Fibroblast of skin of right quadriceps (primary cell): ENCODE results near the gene PIEZO1.

Experiments used
- DNase-seq: peaks from one replicate; pipeline ENCODE4 v3.0.0-alpha.2; 2013

The PIEZO1 gene

DNA sequence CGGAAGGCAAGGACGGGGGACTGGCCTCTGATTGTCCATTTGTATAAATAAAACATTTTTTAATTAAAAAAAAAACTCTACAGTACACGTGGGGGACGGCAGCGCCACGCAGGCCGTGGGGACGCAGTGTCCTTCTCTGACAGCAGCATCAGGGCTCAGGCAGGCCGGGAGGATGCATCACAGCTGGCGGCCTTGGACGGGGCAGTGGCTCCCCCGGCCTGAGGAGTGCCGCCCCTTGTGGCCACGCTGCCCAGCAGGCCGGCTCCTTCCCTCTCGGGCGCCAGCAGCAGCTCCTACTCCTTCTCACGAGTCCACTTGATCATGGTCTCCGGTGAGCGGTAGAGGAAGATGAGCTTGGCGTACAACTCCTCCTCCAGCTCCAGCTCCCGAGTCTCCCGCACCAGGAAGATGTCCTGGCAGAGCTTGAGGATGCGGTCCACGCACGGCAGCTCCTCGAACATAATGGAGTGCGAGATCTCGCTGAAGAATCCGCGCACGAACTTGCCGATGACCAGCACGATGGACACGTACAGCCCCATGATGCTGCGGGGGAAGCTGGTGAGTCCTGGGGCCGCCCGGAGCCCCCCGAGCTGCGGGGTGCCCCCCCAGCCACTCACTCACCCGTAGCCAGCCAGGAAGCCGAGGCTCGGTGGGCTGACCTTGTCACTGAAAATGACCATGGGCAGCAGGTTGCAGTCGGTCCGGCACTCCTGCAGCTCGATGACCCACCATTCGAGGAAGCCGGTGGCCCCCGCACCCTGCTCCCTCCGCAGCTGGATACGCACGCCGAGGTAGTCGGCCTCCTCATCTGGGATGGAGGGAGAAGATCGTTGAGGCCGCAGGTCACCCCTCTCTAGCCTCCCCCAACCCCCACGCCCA, 69.5 kb downstream of the PIEZO1 start:
- no peak for DNase-seq

DNA sequence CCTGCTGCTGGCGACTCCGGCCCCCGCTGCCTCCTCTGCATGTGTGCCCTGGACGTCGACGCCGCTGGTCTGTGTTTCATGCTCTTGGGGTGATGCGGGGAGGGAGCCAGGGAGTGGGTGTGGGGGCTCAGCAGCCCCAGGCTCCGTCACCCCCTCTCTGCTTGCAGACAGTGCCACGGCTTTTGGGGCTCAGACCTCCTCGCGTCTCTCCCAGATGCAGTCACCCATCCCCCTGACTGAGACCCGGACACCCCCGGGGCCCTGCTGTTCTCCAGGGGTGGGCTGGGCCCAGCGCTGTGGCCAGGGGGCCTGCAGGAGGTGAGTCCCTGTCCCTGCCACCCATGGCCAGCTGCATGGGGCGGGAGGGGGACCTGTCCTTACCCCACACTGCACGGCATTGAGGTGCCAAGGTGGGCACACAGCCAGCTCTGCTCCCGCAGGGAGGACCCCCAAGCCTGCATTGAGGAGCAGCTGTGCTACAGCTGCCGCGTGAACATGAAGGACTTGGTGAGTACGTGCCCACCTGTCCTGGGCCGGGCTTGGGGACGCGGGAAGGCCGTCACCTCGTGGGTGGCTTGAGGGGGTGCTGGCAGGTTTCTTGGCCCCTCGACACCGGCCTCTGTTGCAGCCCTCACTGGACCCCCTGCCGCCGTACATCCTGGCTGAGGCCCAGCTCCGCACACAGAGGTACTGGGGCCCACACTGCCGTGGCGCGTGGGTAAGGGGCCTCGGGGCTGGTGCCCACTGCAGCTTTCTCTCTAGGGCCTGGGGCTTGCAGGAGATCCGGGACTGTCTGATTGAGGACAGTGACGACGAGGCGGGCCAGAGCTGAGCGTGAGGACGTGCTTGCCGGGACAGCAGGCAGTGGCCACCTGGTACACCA, 70.4 kb downstream of the PIEZO1 start:
- DNase-seq, result no peak

DNA sequence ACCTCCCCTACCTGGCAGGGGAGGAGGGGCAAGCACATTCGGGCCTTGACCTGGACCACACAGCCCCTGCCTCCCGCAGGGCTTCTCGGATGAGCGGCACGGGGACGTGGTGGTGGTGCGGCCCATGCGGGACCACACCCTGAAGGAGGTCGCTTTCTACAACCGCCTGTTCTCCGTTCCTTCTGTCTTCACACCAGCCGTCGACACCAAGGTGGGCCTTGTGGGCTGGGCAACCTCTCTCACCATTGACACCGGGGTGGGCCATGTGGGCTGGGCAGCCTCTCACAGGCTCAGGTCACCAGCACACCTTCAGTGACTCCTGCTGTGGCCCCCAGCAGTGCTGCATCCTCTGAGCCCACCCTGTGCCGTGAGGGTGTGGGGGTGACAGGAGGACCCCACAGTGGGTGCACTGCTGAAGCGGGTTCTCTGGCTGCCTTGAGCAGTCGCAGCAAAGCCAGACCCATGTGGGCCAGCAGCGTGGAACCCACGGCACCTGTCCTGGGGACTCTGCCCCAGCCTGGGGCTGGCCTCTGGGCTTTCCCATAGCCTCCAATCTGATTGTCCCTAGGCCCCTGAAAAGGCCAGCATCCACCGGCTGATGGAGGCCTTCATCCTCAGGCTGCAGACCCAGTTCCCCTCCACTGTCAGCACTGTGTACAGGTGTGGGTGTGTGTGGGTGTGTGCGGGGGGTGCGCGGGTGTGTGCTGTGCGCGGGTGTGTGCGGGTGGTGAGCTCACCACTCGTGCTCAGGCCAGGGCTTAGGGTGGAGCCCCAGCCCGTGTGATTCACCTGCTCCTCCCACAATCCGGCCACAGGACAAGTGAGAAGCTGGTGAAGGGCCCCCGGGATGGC, 71.2 kb downstream of the PIEZO1 start:
- no peak for DNase-seq

DNA sequence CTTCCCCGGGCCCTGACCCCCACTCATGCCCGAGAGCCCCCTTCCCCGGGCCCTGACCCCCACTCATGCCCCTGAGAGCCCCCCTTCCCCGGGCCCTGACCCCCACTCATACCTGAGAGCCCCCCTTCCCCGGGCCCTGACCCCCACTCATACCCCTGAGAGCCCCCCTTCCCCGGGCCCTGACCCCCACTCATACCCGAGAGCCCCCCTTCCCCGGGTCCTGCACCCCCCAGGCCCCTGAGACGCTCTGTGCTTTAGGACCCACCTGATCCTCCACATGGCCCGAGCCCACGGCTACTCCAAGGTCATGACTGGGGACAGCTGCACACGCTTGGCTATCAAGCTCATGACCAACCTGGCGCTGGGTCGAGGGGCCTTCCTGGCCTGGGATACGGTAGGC, 72.0 kb downstream of the PIEZO1 start:
- DNase-seq, result no peak

DNA sequence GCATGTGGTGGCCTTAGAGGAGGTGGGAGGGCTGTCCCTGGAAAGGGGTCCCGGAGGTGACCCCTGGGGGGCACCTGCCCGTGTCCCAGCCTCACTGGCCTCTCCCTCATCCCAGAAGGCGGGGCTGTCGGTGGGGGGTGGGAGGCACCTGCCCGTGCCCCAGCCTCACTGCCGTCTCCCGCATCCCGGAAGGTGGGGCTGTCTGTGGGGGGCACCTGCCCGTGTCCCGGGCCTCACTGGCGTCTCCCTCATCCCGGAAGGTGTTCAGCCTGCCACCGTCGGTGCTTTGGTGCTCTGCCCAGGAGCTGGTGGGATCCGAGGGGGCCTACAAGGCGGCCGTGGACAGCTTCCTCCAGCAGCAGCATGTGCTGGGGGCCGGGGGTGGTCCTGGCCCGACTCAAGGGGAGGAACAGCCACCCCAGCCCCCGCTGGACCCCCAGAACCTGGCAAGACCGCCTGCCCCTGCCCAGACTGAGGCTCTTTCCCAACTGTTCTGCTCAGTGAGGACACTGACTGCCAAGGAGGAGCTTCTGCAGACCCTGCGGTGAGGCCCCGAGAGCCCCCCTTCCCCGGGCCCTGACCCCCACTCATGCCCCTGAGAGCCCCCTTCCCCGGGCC, 72.5 kb downstream of the PIEZO1 start:
- no peak for DNase-seq

DNA sequence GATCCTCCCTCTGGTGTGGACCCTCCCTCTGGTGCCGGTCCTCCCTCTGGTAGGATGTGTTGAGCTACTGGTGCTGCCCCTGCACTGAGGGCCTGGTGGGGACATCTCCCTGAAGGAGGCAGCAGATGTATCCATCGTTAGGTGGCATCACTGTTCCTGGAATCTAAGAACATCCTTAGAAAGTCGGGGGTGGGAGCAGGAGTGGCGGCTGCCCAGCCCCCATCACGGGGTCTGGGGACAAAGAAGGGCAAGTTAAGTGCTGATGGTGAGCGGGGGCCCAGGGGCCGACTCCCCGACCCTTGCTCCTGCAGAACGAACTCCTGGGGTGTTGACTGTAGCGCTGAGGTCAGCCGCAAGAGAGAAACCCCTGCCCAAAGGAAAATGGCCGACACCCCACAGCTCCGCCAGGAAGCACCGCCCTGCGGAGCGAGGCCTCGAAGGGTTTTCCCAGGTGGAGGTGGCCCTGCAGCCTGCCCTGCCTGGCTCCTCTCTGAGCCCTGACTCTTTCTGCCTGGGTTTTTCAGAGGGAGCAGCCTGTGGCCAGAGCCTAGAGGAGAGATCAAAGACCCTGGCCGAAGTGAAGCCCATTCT, 73.2 kb downstream of the PIEZO1 start:
- no peak for DNase-seq

DNA sequence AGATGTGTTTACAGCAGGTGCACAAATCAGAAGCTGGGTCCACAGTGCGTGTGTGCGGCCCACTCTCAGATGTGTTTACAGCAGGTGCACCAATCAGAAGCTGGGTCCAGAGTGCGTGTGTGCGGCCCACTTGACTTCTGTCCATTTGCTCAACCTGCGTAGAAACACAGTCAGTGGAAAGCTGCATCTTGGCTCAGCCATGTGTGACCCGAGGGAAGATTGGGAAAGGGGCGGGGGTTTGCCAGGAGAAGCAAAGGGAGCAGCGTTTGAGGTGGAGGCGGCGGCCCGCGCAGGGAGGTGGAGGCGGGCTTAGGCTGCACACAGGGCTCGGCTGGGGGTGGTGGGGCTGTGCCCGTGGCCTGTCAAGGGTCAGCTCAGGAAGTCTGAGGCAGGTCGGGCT, 74.5 kb downstream of the PIEZO1 start:
- DNase-seq, result no peak

DNA sequence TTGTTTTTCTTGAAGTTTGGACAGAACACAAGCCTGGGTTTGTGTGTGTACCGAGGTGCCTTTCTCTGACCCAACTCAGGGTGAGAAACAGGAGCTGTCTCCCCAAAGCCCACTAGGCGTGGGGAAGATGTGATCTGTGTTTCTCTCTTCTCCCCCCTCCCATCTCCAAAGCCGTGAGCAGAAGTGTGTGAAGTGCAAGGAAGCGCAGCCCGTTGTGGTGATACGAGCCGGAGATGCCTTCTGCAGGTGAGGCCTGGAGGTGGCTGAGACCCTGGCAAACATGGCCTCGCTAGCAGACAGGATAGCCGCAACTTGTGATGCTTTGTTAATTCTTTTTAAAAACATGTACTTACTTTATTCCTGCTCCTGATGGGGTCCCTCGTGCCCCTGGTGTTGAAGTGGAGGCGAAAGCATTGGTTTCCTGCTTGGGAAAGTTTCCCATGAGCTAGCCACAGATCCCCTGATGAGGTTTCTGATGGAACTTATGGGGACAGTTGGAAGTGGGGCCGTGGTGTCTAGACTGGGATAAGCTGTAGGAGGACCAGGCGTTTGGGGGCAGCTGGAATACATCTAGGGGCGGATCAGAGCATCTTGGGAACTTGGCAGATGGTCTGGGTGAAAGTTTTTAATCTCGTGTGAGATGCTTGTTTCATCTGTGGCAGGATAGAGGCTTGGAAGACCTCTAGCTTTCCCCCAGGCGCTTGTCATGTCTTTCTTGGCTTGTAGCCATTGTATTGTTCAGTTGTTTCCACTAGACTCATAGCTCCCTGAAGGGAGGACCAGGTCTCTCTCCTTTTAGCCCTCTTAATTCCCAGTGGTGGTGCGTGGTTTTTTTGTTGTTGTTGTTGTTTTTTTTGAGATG, 77.8 kb downstream of the PIEZO1 start:
- no peak for DNase-seq

DNA sequence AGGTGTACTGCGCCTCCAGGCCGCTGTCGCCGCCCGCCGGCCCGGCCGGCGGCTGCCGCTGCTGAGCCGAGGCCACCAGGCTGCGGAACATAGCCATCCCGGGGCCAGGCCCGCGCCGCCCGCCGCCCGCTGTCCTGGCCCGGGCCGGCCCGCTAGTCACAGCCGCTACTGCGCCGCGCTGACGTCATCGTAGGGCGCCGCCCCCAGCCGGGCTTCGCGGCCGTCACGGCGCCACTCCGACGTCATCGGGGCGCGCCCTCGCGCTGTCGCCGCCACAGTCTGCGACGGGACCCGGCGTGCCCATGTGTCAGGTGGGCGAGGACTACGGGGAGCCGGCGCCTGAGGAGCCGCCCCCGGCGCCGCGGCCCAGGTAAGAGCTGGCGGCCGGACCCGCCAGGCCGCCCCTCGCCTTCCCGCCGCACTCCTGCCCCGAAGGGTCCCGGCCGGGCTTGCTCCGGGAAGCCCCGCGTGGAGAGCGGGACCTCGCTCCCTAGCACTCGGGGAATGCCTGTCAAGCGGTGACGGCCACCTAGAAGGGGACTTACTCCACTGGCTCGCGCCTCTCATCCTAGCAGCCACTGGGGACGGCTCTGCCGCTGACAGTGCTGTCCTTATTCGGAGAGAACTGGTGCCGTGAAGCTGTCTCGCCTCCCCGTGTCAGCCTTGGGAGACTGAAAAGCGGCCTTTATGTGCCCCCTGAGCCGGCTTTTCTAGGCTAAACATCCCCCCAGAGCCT, 78.6 kb downstream of the PIEZO1 start, which contains the start of the genes CTU2 and RNF166:
TSS of gene CTU2 (plus strand) at position 275 of the 736 bp plus-strand sequence. CDS start at position 303, 28 bp downstream.
TSS of gene RNF166 (minus strand) at position 180 of the 736 bp plus-strand sequence. CDS start at position 97, 83 bp downstream.
- DNase-seq, result peak; percentile 87

DNA sequence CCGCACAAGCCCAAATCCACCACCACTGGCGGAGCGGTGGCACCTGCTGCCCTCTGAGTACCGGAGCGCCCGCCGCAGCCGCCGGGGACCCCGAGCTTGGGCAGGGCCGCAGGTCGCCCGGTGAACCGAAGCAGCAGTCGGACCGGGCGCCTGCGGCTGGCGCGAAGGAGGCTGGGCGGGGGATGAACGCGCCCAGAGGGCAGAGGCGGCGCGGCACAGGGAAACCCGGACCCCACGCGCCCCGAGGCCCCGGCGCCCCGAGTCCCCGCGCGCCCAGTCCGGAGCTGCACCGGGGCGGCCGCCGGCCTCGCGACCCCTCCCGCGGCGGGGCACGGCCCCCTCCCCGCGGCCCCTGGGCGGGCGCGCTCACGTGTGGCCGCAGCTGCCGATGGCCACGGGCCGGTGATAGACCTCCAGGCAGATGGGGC, 79.2 kb downstream of the PIEZO1 start:
- no peak for DNase-seq

DNA sequence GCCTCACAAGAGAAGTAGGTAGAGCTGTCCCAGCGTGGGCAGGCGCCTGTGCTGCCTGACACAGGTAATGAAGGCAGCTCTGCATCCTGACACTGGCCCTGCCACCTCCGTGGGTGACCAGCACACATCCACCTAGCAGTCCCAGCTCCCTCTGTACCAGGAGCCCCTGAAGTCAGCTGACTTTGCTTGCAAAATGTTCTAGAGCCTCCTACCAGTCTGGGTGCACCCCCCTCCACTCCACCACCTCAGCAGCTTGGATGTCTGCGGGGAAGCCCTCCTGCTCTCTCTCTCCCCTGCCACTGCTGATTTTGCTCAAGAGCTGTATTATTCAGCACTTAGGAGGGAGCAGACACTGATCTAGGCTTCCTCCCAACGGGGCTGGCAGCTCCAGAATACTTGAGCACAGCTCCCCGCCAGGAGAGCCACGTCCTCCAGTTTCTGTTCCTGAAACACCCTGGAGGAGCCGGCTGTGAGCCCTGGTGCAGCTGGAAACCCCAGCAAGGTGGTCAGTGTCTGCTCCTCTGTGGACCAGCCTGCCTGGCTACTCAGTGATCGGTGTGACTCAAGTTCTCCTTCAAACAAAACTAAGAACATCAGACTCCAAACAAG, 79.8 kb downstream of the PIEZO1 start:
- DNase-seq, result no peak

DNA sequence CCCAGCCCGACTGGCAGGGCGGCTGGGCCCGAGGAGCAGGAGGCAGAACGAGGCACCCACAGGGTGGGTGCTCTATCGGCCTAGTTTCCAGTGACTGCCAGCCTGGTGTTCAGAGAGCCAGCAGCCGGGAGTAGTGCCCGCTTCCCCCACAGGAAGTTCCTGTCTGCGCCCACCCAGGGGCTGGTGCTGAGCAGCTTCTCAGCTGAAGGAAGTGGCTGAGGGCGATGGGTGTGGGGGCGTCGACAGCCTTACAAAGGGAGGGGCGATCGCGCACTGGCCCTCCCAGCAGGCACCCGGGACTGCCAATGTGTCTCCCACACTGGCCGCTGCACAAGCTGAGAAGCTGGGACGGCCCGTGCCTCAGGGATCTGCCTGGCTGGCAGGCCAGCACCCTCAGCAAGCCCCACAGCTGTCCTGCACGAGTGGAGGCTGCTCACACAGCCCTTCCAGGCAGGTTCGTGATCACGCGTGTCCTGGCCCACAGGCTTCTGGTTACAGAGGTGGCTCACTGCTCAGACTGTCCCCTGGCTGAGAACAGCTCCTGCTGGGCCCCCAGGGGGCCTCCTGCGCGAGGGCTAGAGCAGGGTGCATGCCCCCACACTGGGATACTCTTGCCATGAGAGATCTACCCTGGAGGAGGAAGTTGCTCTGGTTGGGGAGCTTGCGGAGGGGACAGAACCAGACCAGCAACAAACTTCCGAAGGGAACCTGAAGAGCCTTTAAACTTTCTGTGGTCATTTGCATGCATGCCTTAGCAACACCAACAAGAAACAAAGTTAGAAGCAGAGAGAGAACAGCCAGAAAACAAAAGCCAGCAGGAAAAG, 81.3 kb downstream of the PIEZO1 start:
- DNase-seq, result no peak

DNA sequence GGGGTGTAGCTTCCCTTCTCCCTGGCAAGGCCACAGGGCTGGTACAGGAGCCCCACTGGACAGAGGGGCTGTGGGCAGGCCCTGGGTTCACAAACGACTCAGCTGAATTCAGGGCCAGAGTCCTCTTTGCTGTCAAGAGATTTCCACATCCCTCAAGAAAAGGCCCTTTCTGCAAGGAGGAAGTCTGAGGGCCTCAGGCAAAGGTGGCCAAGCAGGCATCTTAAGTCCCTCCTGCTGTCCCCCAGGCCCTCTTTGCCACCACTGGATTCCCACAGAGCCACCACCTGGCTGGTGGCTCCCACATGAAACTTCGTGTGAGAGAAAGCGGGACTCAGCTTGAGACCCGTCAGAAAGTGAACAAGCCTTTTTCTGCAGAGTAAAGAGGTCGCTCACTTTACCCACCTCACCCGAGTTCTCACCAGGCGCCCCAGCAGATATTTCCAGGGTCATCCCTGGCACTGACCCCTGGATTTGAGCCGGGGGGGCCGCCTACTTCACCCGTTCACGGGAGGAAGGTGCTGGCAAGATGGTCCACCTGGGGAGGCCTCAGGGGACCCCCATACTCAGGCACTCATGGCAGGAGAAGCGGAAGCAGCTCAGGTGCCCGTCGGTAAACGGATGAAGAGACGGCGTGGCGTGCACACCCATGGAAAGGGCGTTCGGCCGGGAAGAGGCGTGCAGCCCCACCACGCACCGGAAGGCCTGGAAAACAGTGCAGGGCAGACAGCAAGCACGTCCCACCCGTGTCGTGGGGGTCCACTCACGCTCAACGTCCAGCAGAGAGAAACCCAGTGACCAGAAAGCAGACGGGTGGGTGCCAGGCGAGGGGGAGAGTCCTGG, 82.4 kb downstream of the PIEZO1 start:
- DNase-seq, result no peak

DNA sequence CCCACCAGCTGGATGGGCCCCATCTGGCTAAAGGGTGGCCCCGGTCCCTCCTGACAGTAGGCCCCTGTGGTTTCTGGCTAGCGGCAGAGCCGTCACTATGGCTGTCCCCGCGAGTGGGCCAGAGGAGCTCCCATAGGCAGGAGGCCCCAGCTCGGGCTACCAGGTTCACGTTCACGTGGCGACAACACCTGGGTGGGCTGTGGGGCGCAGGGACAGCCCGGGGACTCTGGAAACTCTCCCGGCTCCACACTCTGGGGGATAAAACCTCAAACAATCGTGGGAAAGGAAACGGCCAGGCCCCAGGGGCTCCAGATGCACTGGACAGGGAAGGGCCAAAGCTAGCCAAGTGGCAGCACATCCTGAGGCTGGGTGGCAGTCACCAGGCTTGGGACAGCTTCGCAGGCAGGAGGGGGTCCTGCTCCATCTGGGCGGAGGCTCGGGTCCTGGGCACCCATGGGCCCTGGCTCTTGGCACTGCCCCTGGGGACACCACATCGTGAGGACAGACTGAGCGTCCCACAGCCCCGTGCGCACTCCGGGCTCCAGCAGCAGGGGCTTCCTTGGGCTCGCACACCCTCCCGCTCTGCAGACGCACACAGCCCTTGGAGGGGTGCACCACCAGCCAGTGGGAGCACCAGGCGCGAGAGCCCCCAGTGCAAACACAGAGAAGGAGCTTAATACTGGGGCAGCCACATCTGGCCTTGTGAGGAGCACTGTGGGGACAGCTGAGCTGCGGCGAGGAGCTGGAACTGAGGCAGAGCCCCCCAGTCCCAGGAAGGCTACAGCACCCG, 83.2 kb downstream of the PIEZO1 start:
- no peak for DNase-seq

DNA sequence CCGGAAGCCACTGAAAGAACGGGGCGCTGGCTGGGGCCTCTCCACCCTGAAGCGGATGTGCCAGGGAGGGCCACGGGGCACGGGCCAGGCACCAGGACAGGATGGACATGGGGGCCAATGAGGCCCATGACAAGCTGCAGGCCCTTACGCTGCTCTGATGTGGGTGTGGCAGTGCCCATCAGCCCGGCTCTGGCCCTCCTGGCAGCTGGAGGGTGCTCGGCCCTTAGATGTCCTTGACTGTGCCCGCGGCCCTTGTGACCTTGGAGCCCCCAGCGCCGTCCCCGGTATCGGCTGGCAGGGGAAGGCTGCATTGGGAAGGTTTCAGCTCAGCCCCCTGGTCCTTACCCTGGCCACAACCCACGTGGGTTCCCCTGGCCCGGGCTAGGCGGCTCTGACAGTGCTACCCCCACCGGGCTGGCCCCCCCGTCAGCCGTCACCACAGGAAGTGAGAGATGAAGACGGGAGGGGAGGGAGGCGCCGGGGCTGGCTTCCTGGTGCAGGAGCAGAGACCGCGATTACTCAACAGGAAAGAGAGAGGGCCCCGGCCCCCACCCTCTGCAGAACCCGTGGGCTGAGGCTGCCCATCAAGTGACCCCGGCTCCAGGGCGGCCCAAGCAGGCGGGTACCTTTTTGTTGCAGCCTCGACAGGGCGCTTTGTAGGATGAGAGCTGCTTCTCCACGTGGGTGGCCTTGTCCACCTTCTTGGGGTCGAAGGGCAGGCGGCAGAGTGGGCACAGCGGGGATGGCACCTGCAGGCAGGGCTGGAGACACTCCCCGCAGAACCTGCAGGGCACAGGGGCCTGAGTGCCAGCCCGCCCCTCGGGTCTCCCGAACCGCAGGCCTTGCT, 84.2 kb downstream of the PIEZO1 start:
- peak; percentile 82 for DNase-seq

DNA sequence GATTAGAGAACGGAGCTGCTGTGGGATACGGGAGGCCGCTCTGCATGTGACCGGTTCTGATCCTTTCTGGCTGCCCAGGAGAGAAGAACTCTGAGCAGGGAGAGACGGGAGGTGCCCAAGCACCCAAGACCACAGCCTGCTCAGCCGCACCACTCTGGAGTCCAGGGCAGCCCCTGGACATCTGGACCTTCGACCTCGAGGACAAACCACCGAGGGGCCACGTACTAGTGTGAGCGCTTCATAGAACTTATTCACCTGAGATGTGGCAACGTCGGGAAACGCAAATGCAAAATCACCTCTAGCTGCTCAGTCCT, 84.7 kb downstream of the PIEZO1 start:
- DNase-seq, result no peak
